ENCODE results near the gene EBF3.
"Not testable (repeated sequence)": the region's sequence is repeated elsewhere in the genome, so short reads cannot be mapped to it uniquely, and the experiment has no call there.

Gene EBF3

DNA sequence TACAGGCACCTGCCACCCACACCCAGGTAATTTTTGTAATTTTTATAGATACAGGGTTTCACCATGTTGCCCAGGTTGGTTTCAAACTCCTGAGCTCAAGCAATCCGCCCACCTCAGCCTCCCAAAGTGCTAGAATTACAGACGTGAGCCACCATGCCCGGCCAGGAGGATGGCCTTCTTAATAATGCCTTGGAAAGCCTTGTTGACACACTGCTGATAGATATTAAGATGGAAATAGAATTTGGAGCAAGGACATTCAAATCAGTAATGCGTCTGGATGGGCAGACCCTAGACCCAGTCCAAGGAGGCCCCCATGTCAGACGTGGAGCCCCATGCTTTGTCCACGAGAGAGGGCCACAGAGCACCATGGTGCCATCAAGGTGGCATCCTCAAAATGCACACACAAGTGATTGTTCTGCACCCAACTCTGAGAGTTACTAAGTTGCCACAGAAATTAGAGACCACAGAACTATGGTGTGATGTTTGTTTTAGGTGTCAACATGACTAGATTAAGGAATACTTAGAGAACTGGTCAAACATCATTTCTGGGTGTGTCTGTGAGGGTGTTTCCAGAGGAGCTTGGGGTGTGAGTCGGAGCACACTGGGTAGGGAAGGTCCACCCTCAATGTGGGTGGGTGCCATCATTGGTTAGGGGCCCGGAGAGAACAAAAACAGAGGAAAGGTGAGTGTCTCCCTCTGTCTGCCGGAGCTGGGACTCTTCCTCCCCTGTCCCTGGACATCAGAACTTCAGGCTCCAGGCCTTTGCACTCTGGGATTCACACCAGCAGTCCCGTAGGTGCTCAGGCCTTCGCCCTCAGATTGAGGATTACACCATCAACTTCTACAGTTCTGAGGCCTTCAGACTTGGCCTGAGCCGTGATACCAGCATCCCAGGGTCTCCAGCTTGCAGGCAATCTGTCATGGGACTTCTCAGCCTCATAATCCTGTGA, 34.5 kb downstream of the EBF3 start:
- no peak for FAIRE-seq
- DNase-seq (ENCODE audit: low spot score) = no peak

DNA sequence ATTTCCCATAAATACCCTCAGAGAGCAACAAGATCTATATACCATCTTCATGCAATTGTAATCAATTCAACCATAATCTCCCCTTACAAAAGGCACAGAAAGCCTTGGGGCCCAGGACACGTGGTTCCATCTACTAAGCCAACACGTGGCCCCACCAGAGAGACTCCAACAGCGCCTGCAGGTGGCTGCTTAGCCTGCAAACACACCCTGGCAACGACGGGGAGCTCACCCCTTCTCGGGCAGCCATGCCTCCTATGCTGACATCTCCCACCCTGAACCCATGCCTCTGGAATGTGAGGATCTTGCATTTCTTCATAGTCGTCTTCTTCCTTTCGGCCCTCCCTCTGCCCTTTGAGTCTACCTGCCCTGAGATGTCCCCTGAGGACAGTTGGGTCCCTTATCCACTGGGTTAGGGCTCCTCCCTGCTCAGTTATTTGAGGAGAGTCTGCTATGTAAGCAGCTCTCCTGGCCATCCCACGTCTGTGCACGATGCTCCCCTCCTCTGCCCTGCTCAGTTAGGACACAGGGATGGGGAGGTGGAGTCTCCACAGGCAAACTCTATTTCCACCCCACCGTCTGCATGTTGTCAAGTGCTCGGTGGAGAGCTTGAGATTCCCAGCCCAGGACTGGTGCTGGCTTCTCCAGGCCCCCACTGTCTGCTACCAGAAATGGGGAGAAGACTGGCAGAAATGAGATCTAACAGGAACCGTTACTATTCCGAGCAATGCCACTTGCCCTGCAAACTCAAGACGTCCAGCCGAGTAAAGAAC, 36.5 kb downstream of the EBF3 start:
- FAIRE-seq (no peak), DNase-seq (ENCODE audit: low spot score) (no peak)

DNA sequence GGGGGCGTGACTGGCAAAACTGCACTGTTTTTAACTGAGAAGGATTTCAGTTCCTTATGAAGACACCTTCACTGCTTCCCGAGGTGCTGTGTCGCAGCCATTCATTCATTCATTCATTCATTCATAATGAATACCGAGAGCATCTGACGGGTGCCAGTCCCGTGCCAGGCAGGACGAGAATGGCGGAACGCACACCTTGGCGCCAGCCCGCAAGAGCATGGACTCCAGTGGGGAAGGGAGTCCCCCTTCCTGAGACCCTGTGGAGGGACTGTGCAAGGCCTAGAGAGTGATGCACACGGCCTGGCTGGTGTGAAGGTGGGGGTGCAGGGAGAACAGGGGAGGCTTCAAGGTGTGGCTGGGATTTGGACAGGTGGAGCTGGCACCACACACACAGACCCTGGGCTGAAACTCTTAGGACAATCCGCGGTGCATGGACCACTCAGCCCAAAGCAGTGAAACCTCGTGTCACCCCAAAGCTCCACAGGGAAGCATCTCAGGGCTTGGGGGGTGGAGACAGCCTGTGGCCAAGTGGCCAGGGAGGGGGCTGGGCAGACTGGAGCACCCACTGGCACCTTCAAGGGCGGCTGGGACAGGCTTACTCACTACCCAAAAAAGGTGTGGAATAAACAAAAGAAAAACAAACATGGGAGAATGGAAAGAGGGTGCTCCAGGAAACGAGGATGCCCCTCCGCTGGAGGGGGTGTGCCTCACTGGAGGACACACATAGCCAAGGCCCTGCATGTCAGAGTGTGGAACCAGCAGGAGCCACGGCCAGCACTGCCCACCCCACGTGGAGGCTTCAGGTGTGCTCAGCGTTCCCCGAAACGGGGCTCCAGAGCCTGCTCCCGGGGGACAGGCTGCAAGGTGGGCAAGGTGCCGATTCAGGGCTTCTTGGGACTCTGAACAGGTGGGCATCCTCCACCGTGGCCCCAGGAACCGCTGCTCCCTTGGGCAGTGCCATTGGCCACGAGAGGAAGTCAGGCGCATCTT, 37.7 kb downstream of the EBF3 start:
- DNase-seq (ENCODE audit: low spot score) = no peak
- no peak for FAIRE-seq

DNA sequence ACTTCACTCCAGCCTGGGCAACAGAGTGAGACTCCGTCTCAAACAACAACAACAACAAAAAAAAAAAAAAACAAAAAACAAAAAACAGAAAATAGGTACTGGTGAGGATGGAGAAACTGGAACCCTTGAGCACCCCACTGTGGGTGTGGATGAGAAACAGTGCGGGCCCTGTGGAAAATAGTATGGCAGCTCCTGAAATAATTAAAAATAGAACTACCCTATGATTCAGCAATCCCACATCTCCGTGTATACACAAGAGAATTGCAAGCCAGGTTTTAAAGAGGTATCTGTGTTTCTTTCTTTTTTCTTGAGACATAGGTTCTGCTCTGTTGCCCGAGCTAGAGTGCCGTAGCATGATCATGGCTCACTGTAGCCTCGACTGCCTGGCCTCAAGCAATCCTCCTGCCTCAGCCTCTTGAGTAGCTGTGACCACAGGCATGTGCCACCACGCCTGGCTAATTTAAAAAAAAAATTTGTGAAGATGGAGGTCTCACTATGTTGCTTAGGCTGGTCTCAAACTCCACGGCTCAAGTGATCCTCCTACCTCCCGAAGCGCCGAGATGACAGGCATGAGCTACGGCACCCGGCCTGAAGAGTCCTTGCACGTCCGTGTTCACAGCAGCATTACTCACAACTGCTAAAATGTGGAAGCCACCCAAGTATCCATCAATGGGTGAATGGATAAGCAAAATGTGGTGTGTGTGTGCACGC, 39.5 kb downstream of the EBF3 start:
- no peak for FAIRE-seq
- no peak for DNase-seq (ENCODE audit: low spot score)

DNA sequence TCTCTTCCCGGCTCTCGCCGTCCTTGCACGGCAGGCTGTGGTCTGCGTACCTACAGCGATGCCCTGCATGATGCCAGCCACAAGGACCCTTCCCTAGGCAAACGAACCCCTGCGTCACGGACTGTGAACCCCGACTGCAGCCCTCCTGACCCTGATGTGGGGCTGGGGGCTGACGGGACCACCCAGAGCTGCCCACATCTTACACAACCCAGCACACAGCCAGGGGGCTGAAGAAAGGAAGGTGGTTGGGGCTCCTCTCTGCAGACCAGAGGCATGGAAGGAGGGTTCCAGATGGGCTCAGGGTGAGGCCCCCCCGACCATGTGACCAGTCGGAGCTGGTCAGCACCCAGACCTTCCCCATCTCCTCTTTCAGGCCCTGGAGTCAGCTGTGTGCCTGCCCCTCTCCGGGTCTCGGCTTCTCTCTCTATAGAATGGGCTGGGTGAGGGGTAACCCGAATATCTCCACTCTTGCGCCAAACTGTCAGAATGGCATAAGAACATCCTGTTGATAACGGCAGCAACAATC, 41.4 kb downstream of the EBF3 start:
- FAIRE-seq (no peak), DNase-seq (ENCODE audit: low spot score) (no peak)

DNA sequence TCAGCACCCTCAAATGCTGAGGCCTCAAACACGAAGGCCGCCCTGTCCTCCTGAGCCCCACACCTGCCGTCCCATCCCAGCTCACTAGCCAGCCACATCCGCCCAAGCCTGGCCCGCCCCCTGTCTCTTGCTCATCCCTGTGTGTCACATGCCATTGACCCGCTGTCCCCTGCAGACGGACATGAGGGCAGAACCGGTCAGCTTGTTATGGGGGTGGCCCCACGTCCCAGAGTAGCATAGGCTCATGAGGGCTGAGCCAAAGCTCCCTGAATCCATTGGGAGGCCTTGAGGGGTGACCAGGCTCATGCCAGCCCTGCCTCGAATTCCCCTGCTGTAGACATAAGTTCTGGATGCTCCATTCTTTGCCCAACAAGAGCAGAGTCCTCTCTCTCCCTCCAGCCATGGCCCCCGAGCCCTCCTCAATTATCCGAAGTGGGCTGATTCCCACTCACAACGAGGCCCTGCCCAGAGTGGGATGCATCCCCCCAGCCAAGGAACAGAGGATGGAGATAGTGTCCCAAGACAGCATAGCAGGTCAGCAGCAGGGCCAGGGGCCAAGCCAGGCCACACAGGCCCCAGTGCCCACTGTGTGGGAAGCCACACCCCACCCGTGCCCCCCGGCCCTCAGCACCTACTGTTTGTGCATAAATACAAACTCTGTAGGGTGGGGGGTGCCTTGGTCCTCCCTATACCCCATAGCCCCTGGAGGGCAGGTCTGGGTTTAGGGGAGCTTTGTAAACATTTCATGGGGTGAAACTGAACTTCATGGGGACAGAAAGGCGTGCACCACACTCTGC, 42.1 kb downstream of the EBF3 start:
- FAIRE-seq = no peak
- no peak for DNase-seq (ENCODE audit: low spot score)

DNA sequence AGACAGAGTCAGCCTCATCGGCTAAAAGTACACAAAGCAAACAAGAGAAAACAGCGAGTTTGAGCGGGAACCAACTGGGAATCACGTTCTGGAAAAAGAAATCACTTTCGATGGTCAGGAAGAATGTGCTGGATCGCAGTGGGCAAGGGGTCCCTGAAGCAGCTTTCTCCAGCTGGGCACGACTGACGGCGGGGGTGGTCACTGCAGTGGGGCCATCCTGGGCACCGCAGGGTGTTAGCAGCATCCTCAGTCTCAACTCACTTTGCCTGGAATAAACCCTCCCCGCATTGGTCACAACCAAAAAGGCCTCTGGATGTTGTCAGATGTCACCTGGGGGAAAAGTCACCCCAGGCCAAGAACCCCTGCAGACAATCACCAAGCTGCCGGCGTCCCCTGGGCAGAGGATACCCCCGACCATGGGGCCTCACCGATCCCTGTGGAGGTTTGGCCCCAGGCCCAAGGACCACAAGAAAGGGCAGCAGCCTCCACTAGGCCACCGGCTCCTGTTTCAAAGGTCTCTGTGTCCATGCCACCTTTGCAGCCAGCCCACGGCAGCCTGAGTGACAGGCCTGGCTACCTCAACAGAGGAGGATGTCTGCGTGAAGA, 42.9 kb downstream of the EBF3 start:
- FAIRE-seq (no peak), DNase-seq (ENCODE audit: low spot score) (no peak)

DNA sequence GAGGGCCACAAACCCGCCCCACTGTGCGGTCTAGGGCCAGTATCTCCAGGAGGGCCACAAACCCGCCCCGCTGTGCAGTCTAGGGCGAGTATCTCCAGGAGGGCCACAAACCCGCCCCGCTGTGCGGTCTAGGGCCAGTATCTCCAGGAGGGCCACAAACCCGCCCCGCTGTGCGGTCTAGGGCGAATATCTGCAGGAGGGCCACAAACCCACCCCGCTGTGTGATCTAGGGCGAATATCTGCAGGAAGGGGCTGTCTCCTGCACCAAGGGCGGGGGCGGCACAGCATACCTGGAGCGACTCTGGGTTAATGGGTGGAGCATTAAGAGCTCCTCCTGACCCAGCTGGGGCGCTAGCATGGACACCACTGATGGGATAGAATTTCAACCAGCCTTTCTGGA, 43.9 kb downstream of the EBF3 start:
- not testable (repeated sequence) for DNase-seq (ENCODE audit: low spot score); FAIRE-seq

DNA sequence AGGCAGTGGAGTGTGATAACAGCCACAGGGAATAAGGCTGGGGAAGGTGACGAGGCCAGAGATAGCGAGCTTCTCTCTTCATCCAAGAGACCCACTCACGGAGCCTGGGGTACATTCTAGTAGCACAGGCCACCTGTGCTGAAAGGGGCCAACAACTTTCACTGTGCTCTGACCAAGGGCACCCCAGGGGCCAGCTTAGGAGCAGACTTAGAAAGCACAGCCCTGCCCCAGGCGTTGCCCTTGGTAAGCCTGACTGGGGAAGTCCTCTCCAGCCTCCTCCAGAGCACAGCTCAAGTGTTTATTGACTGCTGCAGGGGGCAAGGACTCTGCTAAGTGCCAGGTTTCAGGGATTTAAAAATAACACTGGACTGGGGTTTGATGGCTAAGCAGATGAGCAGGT, 44.7 kb downstream of the EBF3 start:
- DNase-seq (ENCODE audit: low spot score) (no peak), FAIRE-seq (no peak)

DNA sequence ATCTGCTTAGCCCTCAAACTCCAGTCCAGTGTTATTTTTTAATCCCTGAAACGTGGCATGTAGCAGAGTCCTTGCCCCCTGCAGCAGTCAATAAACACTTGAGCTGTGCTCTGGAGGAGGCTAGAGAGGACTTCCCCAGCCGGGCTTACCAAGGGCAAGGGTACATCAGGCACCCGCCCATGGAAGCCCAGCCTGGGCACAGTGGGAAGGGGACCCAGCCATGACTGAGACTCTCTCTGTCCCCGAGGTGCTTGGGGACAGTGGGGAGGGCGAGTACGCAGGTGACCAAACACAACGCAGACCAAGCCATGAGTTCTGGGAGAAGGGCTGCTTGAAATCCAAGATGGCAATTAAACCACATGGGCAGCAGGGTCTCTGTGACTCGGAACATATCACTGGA, 45.2 kb downstream of the EBF3 start:
- FAIRE-seq = no peak
- DNase-seq (ENCODE audit: low spot score) = no peak

DNA sequence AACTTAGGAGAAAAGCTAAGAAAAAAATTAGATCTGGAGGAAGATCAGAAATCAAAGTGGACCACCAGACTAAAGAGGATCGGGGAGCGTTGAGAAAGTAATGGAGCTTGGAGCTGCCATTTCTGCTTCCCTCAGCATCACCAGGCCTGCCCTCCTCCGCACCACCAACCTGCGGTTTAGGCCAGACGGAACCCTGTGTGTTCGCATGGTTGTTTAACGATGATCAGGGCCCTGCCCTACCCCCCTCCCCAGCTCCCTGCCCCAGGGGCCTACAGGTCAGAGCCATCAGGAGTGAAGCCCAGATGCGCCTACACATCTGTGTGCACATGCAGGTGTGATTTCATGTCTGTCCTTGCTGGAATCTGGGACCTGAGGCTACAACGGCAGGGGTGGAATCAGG, 45.7 kb downstream of the EBF3 start:
- no peak for FAIRE-seq

DNA sequence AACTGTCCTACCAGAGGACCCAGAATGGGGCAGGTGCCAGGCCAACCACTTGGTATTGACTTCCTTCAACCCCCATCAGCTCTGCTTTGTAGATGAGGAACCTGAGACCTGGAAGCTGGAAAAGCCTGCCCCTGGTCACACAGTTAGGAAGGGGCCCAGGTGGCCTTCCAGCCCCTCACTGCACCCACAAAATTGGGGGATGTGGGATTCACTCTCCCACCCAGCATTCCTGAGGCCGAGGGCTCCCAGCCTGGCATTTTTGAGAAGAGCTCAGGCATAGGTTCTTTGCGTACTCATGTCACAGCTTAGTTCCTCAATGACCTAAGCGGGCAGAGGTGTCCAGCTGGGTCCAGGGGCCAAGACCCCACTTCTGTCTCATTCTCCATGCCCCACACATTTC, 46.1 kb downstream of the EBF3 start:
- FAIRE-seq = no peak

More for the DNA sequence above, 45.7 kb downstream of the EBF3 start:
- no peak for DNase-seq (ENCODE audit: low spot score)

DNA sequence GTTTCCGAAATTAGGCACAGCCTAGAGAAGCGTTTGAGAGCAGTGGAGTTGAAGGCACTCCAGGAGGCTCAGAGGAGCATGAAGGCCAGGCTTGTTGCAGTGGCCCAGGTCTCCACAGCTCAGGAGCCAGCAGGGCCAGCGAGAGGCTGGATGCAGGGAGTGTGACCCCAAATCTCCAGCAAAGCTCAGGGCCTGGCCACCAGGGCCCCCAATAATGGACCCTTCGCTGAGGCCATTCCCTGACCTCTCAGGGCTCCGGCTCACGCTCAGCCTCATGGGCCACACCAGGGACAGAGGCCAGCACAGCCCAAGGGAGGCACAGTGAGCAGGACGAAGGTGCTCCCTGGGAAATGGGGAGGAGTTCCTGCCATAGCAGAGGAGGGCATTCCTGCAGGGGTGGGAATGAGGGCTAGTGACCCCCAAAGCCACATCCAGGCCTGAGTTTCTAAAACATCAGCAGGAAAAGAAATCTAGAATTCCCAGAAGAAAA, 47.5 kb downstream of the EBF3 start:
- FAIRE-seq = no peak
- DNase-seq (ENCODE audit: low spot score) = no peak

More for the DNA sequence above, 46.1 kb downstream of the EBF3 start:
- no peak for DNase-seq (ENCODE audit: low spot score)

DNA sequence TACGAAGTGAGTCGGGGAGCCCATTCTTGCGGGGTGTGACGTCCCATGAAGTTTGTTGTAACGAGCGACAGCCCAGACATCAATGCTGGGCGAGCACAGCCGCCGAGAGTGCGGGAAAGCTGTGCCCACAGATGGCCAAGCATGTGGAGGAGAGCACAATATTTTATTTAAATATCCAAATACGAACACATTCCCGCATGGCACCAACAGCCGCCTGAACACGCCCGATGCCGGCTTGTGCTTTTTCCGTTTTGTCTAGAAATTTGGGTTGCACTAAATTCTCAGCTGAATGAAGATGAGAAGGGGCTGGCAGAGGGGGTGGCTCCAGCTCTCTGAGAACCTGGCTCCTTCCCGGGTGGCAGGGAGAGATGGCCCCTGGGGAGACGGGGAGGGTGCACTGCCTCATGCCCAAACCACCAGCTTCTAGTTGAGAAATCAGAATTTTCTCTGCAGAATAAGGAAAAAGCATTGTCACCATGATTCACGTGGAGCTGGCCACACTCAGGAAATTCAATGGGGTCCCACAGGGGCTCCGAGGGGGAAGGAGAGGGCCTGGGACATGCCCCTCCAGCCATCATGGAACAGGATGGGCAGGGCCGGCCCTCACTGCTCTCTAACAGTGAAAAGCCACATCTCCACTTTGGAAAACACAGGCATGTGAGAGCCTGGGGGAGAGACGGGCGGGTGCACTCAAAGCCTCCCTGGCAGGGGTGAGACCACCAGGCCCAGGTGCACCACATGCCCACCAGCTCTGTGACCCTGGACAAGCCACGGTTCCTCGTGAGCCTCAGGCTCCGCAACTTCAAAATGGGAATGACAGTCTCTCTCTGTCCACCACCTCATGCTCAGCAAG, 48.3 kb downstream of the EBF3 start:
- no peak for FAIRE-seq

DNA sequence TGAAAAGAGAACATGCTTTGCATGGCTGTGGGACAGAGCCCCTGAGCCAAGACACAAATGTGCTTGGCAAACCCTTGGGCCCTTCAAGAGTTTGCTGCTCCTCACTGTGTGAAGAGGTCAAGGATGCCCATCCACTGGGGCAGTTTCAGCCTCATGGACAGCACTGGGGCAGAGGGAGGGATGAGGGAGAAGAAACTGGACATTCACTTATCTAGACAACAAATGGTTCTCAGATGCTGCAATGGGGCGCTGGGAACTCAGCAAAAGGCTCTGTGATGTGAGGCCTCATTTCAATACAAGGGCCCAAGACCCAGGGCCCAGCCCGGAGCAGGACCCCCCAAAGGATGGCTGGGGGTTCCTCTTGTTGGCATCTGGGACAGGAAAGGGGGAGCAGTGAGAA, 49.1 kb downstream of the EBF3 start:
- DNase-seq (ENCODE audit: low spot score) (no peak), FAIRE-seq (no peak)

More for the DNA sequence above, 48.3 kb downstream of the EBF3 start:
- no peak for DNase-seq (ENCODE audit: low spot score)

DNA sequence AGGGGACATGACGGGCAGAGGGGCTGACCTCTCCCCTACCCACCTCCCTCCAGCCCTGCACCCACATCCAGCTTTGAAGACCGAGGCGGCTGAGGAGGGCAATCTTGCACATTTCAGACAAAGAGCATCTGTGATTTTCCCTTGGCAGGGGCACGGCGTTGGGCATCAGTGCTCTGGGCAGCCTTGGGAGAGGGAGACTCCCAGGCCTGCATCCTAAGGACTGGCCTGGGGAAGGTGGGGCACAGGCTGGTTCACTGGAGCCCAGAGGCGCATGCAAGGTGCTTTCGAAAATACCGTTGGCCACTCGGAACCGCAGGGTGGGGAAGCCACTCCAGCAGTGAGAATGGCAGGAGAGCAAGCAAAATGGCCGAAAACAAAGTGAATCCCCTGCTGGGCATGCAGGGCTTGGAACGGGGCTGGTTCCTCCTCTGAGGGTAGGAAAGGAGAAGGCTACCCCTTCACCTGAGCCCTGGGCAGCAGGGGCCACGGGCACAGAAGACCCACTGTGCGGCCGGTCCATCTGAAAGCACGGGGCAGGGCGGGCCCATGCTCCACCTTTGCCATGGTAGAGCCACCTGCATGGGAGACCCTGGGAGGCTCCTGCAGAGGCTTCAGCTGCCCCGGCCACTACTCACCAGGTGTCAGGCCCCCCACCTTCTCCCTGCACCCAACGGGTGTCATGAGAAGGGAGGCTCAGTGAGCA, 49.8 kb downstream of the EBF3 start:
- DNase-seq (ENCODE audit: low spot score) (no peak), FAIRE-seq (no peak)

DNA sequence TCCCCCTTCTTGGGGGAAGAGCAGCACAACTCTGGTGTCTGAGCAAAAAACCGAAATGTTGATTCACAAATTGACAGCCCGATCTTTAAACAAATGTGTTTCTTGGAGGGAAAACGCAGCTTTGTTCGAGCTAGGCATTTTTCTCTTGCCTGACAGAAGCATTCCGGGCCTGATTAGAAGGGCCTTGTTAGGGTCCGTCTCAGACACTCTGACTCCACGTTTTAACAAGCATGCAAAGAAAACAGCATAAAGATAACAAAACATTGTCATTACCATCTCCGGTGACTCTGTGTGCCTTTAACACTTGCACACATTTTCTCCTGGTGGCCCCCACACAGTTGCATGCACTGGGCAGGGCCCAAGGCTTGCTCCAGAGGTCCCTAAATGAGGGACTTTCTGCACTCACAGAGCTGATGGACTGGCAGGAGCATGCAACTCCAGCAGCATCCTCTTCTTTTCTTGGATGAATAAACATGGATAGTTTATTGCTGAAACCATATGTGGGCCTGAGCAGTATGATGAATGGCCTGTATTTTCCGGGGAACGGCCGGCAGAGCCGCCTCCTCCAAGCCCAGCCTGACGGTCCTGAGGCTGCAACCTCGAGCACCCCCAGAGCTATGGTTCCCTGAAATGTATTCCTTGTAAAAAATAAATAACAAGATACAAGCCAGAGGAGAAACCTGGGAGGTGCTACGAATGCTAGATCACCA, 50.9 kb downstream of the EBF3 start:
- FAIRE-seq = no peak
- DNase-seq (ENCODE audit: low spot score) = no peak

All from RCC 7860 (cell line).